PFSK-1 (cell line): ENCODE results near the gene TMEM50A. TPM values are rescaled to one million over a fixed set of nuclear protein-coding genes. Genes with fewer than 3 reads are reported as not detected.

Experiments
- FOXP2 ChIP-seq: optimal IDR thresholded peaks from 2 replicates; pipeline ENCODE3; 2011; ENCODE audit warnings: borderline replicate concordance, control low read depth, inconsistent platforms; ENCODE audit not compliant: insufficient read depth; ENCODE audit errors: extremely low read length, extremely low read depth
- POLR2AphosphoS5 ChIP-seq: IDR thresholded peaks from 2 replicates; pipeline ENCODE4 v1.6.1; 2012; ENCODE audit warnings: low read depth, mild to moderate bottlenecking, control low read depth, low read length, moderate library complexity
- REST ChIP-seq, 2 experiments: IDR thresholded peaks; 2 replicates each; pipeline versions ENCODE4 v1.6.1 to v1.8.0; 2011 to 2012; ENCODE audit warnings: low read depth in 2 of 2, low read length in 2 of 2, control low read depth in 1 of 2, inconsistent platforms in 1 of 2, mild to moderate bottlenecking in 1 of 2, moderate library complexity in 1 of 2; ENCODE audit not compliant: insufficient read depth in 1 of 2
- SIN3A ChIP-seq: IDR thresholded peaks from 2 replicates; pipeline ENCODE4 v1.6.1; 2012; ENCODE audit warnings: mild to moderate bottlenecking, low read length, moderate library complexity, borderline replicate concordance; ENCODE audit not compliant: insufficient read depth
- TAF1 ChIP-seq: IDR thresholded peaks from 2 replicates; pipeline ENCODE4 v1.6.1; 2012; ENCODE audit warnings: low read length, control low read depth, borderline replicate concordance; ENCODE audit not compliant: insufficient read depth
- polyA plus RNA-seq: library from polyadenylated mRNA; unstranded; fragments of >200 nt; gene quantifications from one replicate; pipeline ENCODE4 v1.2.1, GENCODE V29; 2012; ENCODE audit warnings: low read depth, missing spikeins; ENCODE audit not compliant: insufficient read length

The TMEM50A gene
- 60.8 TPM for polyA plus RNA-seq

- TF ChIP-seq FOXP2 (no peak), REST (IDR thresholded peaks at IDR 0.05; ENCODE audit: insufficient read depth in 1 of 2, low read depth in 2 of 2, low read length in 2 of 2) (no peak), SIN3A (0 out of 2 replicates have a peak, but pooled peaks have one; percentile 9), POLR2AphosphoS5 (peak; percentile 45; the same call in 1 of the 2 replicates), TAF1 (no peak)
These were observed at the start of gene TMEM50A for GRCh38 chr1:25338188-25338981. Gene TMEM50A (plus strand): TSS chr1:25338334. CDS start chr1:25340487, 2,153 bp downstream.

GRCh38 chr1:25338986-25339385, 852 bp downstream of the TMEM50A start:
- TF ChIP-seq SIN3A (0 out of 2 replicates have a peak, but pooled peaks have one; percentile 4), TAF1 (no peak)

GRCh38 chr1:25341746-25342145, 3.6 kb downstream of the TMEM50A start:
- TF ChIP-seq POLR2AphosphoS5, result no peak

- no peak for TF ChIP-seq SIN3A
- TF ChIP-seq POLR2AphosphoS5, result no peak
- TF ChIP-seq REST (IDR thresholded peaks at IDR 0.05; ENCODE audit: insufficient read depth in 1 of 2, low read depth in 2 of 2, low read length in 2 of 2), result no peak
- no peak for TF ChIP-seq FOXP2
- TF ChIP-seq TAF1, result no peak
These were observed 4.7 kb downstream of the TMEM50A start for GRCh38 chr1:25342846-25343245.

- TF ChIP-seq REST (IDR thresholded peaks at IDR 0.05; ENCODE audit: insufficient read depth in 1 of 2, low read depth in 2 of 2, low read length in 2 of 2) (no peak), TAF1 (no peak), SIN3A (no peak), POLR2AphosphoS5 (no peak), FOXP2 (no peak)
These were observed 5.7 kb downstream of the TMEM50A start for GRCh38 chr1:25343872-25344271.

GRCh38 chr1:25347556-25347955, 9.4 kb downstream of the TMEM50A start:
- TF ChIP-seq FOXP2 (no peak), SIN3A (no peak), TAF1 (no peak), REST (IDR thresholded peaks at IDR 0.05; ENCODE audit: insufficient read depth in 1 of 2, low read depth in 2 of 2, low read length in 2 of 2) (no peak), POLR2AphosphoS5 (no peak)
